GM18505 (cell line): ENCODE data around the gene MLH3.

Source experiments
- ATAC-seq: cut with Tn5 transposase; IDR thresholded peaks from one replicate; pipeline ENCODE4 v1.9.1; 2021; ENCODE audit not compliant: unreplicated experiment
- POLR2A ChIP-seq: IDR thresholded peaks from 4 replicates; pipeline ENCODE4 v1.6.1; 2011; ENCODE audit warnings: borderline replicate concordance; ENCODE audit not compliant: insufficient read depth, insufficient read length; ENCODE audit errors: extremely low read depth

Gene MLH3

DNA sequence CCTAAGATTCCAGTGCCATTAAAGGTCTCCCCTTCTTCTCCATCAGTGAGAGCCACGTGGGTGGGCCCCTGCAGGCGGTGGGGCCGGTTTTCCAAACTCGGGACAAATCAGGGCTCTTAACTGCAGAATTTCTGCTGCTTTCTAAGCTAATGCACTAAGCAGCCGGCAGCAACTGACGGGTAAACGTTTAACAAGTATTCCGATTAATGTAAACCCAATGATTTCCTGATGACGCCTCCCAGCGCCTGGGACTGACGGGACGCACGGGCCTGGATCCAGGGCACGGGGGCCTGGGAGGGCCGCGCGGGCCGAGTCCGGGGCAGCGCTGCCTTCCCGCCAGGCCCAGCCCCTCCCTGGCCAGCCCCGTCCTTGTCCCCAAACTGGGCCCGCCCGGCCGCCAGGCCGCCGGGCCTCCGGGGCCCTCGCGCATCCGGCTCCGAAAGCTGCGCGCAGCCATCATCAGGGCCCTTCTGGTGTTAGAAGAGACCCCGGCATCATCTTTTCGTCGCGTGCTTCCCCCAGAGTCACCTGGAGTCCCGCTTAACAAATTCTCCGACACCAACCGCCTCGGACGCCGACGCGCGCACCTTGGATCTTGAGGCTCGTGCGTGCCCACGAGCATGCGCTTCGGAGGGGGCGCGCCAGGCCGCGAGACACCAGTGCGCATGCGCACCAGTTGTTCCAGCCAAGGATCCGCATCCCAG lies at the start of gene MLH3:
TSS of gene MLH3 (minus strand) at position 616 of the 704 bp plus-strand sequence. CDS start 1,812 bp downstream, outside the sequence.
- peak; percentile 68 for ATAC-seq
- TF ChIP-seq POLR2A: peak; percentile 75

DNA sequence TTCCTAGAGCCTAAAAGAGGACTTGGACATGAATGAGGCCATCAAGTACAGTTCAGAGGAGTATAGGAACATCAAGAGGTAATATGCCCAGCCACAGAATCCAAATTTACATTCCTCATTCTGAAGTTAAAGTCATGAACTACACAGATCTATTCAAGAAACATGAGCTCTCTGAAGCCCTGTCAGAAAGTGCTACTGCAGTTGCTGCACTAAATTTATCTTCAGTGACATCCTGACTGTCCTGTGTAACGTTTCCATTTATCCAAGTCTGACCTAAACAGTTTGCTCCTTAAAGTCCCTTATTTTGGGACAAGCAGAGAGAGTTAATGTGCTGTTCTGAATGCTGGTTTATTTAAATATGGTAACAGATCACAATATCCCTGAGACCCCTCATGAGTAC lies 47.4 kb upstream of the MLH3 start:
- no peak for ATAC-seq
- no peak for TF ChIP-seq POLR2A

DNA sequence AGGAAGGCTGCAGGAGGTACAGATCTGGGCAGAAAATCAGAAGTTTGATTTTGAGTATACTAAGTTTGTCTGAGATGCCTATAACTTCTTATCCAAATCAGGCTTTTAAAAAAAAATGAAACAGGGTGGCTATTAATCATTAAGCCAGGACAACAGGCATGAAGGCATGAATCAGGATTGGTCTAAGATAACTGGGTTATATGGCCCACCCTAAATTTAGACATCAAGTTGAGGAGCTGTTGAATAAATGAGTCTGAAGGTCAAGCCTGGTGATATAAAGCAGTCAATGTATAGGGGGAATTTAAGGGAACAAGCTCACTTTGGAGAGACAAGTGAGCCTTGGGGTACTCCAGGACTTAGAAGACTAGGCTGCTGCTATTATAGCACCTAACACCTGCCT lies 46.9 kb upstream of the MLH3 start:
- no peak for ATAC-seq
- no peak for TF ChIP-seq POLR2A

DNA sequence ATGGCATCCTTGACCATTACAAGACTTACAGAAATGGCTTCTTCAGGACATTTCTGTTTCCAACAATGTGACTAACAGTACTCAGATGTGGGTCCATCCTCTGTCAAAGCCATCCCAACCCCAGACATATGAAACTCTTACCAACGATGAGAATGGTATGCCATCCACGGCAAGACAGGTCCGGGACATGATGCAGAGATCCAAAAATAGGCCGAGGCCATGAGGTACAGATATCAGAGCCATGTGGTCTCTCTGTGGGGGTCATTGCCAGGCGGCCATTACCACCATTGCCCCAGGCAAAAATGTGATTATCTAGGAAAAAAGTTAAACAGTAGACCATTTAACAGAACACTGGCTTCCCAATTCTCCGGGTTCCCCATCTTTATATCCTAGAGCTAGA lies 45.7 kb upstream of the MLH3 start:
- no peak for ATAC-seq
- no peak for TF ChIP-seq POLR2A

DNA sequence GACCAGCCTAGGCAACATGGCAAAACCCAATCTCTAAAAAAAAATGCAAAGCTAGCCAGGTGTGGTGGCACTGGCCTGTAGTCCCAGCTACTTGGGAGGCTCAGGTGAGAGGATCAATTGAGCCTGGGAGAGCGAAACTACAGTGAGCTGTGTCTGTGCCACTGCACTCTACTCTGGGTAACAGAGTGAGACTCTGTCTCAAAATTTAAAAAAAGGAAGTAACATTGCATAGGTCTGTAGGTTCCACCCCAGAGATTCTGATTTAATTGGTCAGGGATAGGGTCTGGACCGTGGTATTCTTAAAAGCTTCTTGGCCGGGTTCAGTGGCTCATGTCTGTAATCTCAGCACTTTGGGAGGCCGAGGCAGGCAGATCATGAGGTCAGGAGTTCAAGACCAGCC lies 44.4 kb upstream of the MLH3 start:
- ATAC-seq: no peak
- no peak for TF ChIP-seq POLR2A

DNA sequence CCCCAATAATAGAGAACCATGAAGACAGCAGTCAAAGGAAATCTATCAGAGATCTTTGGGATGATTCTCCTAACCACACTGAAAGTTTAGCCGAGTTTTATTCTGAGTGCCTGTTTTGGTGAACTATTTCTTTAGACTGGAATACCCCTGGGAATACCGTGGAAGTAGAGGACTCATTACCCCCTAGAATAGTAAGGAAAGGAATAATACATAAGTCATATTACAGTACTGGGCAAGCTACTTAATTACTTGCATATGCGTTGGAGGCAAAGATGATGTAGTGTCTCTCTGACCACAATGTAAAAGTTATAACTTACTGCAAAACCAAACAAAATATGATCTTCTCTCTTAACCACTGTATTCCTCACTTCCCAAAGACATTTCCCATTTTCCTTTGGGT lies 43.6 kb upstream of the MLH3 start:
- TF ChIP-seq POLR2A: no peak
- no peak for ATAC-seq

DNA sequence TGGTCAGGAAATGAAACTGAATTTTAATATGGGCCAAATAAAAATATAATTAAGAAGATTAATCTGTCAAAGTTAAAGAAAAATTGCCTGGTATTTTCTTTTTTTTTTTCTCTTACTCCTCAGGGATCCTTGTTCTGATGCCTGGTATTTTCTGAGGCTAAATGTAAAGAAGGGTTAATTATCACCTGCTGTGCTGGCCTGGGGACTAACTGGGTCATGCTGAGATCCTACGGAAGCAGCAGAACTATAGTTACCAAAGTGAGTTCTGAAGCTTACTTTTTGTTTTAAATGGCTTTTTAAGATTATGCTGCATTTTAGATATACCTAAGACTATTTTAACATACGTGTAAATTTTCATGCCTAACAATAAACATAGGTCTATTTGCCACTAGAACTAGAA lies 41.4 kb upstream of the MLH3 start:
- no peak for TF ChIP-seq POLR2A

DNA sequence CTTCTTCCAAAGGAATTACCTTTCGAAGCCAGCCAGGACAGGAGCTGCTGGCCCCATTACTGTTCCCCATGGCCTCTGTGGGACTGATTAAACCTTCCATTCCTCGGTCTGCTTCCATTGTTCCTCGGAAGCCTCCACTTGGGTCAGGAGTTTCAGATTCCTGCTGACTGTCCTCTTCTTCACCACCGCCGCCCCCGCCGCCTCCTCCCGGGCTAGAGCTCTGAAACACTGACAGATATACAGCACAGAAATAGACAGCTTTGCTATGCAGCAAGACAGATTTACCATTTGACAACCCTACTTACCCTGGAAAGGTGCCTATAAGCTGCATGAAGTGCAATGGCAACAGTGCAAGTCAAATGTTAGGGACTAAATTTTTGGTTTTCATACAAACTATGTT lies 40.0 kb upstream of the MLH3 start:
- no peak for ATAC-seq

More for the DNA sequence above, 41.4 kb upstream of the MLH3 start:
- ATAC-seq: no peak

DNA sequence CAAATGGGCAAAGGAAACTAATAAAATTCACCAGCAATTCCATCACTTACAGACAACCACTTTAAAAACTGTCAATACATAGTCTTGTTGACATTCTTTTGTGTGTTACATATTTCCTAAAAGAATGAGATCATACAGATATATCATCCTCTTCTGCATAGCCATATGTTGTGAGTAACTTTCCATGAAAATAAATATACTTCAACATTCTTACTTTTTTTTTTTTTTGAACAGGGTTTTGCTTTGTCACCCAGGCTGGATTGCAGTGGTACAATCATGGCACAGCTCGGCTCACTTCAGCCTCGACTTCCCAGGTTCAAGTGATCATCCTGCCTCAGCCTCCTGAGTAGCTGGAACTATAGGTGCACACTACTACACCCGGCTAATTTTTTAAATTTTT lies 39.1 kb upstream of the MLH3 start:
- ATAC-seq: no peak
- TF ChIP-seq POLR2A: no peak

More for the DNA sequence above, 40.0 kb upstream of the MLH3 start:
- no peak for TF ChIP-seq POLR2A

DNA sequence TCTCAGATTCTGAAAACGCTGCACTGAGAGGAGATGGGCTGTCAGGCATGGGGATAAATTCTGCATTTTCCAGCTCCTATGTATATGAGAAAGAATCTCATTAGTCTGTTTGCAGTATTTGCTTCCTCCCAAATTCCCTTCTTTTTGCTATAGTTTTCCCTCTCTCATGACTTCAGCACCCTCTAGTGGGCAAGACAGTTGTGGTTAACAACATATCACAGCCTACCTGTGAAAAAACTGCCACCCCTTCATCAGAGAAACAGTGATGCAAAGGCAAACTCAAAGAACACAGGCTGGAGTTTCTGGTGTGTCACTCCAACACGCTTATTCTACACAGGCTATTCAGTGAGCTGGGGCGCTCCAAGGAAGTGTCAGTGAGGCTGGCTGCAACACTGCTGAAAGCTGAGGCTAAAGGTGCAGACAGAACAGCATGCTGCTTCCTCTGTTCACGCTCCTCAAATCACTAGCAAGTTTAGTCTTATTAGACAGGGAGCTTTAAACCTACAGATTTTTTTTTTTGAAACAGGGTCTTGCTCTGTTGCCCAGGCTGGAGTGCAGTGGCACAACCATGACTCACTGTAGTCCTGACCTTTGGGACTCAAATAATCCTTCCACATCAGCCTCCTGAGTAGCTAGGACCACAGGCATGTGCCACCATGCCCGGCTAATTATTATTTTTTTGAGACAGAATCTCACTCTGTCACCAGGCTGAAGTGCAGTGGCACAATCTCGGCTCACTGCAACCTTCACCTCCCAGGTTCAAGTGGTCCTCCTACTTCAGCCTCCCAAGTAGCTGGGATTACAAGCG lies 37.5 kb upstream of the MLH3 start:
- no peak for TF ChIP-seq POLR2A
- ATAC-seq: no peak

DNA sequence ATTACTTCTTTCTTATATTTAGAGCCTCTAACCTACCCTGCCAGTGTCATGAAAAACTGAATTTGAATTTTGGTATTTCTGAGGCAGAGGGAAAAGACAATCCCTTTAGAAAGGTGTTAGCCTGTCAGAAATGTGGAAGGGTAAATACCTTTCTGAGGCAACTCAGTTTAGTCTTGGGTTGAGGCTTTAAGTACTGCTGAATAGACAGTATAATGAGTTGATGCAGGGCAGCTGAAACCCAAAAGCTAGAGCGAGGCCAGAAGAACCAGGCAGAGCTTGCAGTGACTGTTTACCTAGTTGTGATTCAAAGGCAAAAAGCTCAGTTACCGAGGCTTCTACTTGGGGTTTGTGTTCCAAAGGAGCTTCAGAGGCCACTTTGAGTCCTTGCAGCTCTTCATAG lies 36.9 kb upstream of the MLH3 start:
- ATAC-seq: no peak
- TF ChIP-seq POLR2A: no peak

DNA sequence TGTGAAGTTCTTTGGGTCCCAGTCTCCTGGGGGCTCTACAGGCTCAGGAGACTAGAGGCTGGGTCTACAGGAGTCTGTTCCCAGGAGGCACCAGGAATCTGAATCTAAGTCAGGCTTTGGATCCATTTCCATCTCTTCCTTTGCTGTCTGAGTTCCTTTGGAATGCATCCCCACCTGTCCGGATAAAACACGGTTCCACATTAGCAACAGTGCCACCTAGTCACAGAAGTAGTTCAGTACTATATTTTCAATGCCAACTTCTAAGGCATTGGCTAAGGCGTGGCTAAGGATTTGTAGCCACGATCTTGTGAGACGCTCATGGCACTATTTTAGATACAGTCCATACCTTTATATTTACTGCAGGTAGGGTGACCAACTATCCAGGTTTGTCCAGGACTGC lies 33.2 kb upstream of the MLH3 start:
- no peak for ATAC-seq
- TF ChIP-seq POLR2A: no peak

DNA sequence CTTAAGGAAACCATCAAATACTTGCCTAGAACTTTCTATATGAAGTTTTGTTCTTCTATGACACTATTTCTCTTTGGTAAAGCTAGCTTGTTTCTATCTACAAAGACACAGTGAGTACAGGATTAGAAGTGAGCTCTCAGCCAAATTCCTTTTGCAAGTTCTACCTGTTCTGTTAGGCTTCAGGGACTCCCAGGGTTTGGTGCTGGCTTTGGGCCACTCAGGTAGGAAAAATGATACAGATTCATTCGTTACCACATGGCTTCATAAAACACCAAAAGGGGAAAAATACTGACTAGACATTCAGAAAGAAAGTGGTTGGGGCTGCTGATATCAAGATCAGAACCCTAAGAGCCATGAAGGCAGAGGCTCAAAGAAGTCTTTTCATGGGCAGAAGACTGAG lies 32.0 kb upstream of the MLH3 start:
- ATAC-seq: no peak

DNA sequence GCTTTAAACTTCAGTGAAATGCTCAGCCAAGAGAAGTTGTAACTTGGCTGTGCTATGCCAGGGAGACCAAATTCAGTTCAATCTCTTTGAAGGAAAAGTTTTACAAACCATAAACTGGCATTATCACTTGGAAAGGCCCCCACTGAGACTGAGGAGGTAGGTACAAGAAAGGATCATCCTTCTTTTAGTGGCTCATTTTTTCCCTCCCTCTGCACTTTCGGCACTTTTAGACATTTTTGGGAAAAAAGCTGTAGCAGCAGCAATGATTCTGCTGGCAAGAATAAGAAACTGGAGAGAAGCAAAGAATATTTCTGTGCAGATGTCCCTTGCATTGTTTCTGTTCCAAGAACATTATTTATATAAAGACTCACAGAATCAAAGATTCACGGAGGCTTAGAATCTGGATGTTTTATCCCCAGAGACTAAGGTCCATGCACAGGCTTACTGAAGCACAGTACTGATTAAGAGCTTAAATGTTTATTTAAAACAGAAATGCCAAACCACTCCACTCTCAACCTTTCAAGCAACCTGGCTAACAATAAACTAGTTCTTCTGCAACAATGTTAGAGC lies 30.5 kb upstream of the MLH3 start:
- TF ChIP-seq POLR2A: no peak
- no peak for ATAC-seq

More for the DNA sequence above, 32.0 kb upstream of the MLH3 start:
- no peak for TF ChIP-seq POLR2A
